Nucleus accumbens (tissue), 56 donors: ENCODE measurements around the gene CTSO.
"Not testable (repeated sequence)": the region's sequence is repeated elsewhere in the genome, so short reads cannot be mapped to it uniquely, and the experiment has no call there.

Experiments used
- DNase-seq, 56 donors: peaks; one replicate each; lab custom pipeline; 2025; lab: John Stamatoyannopoulos, UW

The CTSO gene

GRCh38 chr4:155908187-155909139 lies 45.2 kb downstream of the CTSO start:
- DNase-seq = no peak

GRCh38 chr4:155907556-155907955 lies 46.1 kb downstream of the CTSO start:
- no peak for DNase-seq

- DNase-seq = no peak
Observed at GRCh38 chr4:155906554-155907247, 47.0 kb downstream of the CTSO start.

GRCh38 chr4:155904331-155904730 lies 49.3 kb downstream of the CTSO start:
- no peak for DNase-seq

GRCh38 chr4:155903453-155903852 lies 50.2 kb downstream of the CTSO start, which contains the start of gene TDO2:
Gene TDO2, plus strand, starts transcription at chr4:155903696. Its CDS starts 63 bp downstream, at chr4:155903759.
- no peak for DNase-seq

GRCh38 chr4:155901013-155901412 lies 52.7 kb downstream of the CTSO start:
- DNase-seq = no peak

GRCh38 chr4:155900381-155900780 lies 53.3 kb downstream of the CTSO start:
- DNase-seq = no peak

- DNase-seq = no peak
Observed at GRCh38 chr4:155899891-155900290, 53.8 kb downstream of the CTSO start.

- not testable (repeated sequence) for DNase-seq
Observed at GRCh38 chr4:155898371-155898770, 55.3 kb downstream of the CTSO start.

- DNase-seq = no peak
Observed at GRCh38 chr4:155891058-155891457, 62.6 kb downstream of the CTSO start.

- DNase-seq = no peak
Observed at GRCh38 chr4:155889946-155890345, 63.7 kb downstream of the CTSO start.

- DNase-seq = no peak
Observed at GRCh38 chr4:155889031-155889793, 64.5 kb downstream of the CTSO start.

GRCh38 chr4:155887847-155888570 lies 65.7 kb downstream of the CTSO start:
- DNase-seq = no peak

GRCh38 chr4:155887045-155887444 lies 66.6 kb downstream of the CTSO start:
- DNase-seq = no peak

GRCh38 chr4:155885666-155886065 lies 68.0 kb downstream of the CTSO start:
- DNase-seq = no peak

GRCh38 chr4:155883895-155884294 lies 69.8 kb downstream of the CTSO start:
- DNase-seq = no peak

GRCh38 chr4:155881555-155881954 lies 72.1 kb downstream of the CTSO start:
- no peak for DNase-seq

GRCh38 chr4:155879767-155880166 lies 73.9 kb downstream of the CTSO start:
- DNase-seq = no peak

GRCh38 chr4:155878611-155879010 lies 75.1 kb downstream of the CTSO start:
- DNase-seq = no peak

GRCh38 chr4:155877971-155878370 lies 75.7 kb downstream of the CTSO start:
- no peak for DNase-seq
